GM18951 (cell line): ENCODE results near the gene HMGB2.

Source experiments
- POLR2A ChIP-seq: IDR thresholded peaks from 4 replicates; pipeline ENCODE4 v1.6.1; 2011; ENCODE audit warnings: mild to moderate bottlenecking; ENCODE audit not compliant: insufficient read length, insufficient read depth; ENCODE audit errors: extremely low read depth
- in situ Hi-C: fragments of 300-500 bp; cut with MboI; formaldehyde crosslinking; loops from one replicate; pipeline ENCODE4 v1.12.0; 2022; ENCODE audit warnings: low sequenced_read_pairs, mixed read lengths, inconsistent platforms; ENCODE audit not compliant: unreplicated experiment

HMGB2 gene

DNA sequence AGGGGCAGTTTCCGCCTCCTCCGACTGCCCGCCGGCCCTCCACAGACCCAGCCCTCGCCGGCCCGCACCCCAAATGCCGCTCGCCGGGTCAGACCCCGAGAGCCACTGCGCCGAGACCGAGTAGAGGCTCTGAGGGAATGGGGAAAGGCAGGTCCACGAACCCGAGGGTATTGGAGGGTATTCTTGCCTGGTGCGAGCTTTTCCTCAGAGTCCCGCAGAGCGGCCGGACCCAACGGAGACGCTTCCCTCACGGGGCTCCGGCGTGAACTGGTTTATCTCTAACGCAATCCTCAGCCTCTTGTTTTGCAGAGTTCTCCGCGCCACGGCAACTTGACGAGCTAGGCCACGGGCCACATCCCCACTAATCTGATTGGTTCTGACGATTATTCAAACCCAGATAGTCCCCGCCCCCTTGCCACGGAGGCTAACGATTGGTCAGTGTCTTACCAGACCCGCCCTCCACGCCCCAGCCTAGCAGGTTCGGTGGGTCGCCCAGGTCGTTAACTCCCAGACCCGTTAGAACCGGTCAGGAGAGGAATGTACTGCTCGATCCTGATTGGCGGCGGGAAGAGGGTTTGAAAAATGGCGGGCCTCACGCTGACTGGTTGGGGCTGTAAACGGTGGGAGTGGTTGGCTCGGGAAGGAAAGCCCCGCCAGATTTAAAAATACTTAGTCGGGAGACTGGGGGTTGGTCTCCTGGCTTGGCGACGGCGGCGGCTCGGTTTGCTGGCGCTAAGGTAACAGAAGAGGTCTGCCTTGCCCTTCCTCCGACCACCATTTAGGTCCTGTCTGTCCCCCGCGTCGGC is at the start of gene HMGB2:
Gene HMGB2 (minus strand): TSS at position 274 of the 806 bp plus-strand sequence. CDS start 709 bp downstream, outside the sequence.
- in situ Hi-C loops: no loop called here

DNA sequence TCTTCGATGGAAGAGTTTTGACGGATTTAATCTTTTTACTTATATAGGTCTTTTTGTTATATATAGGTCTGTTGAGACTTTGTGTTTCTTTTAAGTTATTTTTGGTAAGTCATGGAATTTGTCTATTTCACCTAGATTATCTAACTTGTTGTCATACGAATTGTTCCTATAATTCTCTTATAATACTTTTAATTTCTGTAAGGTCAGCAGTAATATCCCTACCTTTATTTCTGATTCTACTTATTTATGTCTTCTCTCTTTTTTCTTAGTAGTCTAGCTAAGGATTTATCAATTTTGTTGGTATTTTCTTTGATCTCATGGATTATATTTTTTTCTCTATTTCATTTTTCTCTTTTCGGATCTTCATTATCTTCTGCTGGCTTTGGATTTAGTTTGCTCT is 48.2 kb upstream of the HMGB2 start:
- no peak for TF ChIP-seq POLR2A
- in situ Hi-C loops: no loop called here

More for the DNA sequence above, at the start of gene HMGB2:
- TF ChIP-seq POLR2A: peak; percentile 98

DNA sequence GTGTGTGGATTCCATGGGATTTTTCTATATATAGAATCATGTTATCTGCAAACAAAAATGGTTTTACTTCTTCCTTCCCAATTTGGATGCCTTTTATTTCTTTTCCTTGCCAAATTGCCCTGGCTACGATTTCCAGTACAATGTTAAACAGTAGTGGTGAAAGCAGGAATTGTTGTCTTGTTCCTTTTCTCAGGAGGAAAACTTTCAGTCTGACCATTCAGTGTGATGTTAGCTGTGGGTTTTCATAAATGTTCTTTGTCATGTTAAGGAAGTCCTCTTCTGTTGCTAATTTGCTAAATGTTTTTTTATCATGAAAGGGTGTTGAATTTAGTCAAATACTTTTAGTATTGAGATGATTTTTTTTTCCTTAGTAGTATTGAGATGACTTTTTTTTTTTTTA is 47.5 kb upstream of the HMGB2 start:
- in situ Hi-C loops: no loop called here
- no peak for TF ChIP-seq POLR2A

- no peak for TF ChIP-seq POLR2A
- in situ Hi-C loops: no loop called here
Observed at GRCh38 chr4:173380987-173381386, 46.8 kb upstream of the HMGB2 start.

GRCh38 chr4:173379929-173380328 is 45.8 kb upstream of the HMGB2 start:
- in situ Hi-C loops: no loop called here
- no peak for TF ChIP-seq POLR2A

DNA sequence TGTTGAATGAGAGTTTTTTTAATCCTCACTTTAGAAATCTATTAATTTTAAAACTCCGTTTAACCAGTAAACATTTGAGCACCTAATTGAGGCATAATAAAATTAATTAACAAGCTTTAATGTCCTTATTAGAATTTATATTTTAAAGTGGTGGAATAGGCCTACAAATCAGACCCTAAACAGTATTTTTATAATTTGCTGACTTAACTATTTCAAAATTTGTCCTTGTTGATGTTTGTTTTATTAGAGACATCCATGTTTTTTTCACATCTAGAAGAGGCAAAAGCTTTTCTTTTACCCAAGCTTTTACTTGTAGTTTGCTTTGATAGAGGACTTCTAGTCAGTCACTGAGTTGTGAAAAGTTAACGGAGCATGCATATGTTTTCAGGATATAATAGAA is 40.4 kb upstream of the HMGB2 start:
- TF ChIP-seq POLR2A: no peak
- in situ Hi-C loops: no loop called here

- in situ Hi-C loops: no loop called here
- TF ChIP-seq POLR2A: peak; percentile 40
Observed at GRCh38 chr4:173371292-173372192, 37.4 kb upstream of the HMGB2 start.

DNA sequence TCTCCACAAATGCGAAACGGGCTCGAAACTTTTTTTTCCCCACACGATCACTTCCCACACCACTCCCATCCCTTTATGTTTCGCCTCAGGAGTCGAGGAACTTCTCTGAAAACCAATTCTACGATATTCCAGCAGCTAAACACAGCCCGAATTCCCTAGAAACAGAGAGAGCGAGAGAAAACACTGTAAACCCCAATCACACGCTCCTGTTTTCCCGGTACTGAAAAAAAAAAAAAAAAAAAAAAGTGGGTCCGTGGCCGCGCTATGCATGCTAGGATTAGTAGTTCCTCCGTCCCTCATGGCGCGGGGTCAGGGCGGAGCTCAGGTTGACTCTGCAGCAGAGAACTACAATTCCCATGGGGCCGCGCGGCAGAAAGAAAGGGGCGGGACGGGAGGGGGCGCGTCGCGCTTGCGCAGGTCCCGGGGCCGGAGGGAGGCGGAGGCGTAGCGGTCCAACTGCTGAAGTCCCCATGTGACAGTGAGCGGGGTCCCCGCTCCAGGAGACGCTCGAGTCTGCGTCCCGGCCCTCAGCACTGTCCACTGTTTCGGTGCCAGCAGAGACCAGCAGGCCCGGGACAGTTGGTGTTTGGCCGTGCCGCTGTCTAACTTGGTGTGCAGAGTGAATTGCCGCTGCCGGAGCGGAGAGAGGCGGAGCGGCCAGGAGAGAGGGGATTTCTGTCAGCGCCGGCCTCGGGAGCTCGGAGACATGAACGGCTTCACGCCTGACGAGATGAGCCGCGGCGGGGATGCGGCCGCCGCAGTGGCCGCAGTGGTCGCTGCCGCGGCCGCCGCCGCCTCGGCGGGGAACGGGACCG is 36.5 kb upstream of the HMGB2 start, which contains the start of gene SAP30:
Gene SAP30 (plus strand): TSS at position 478 of the 815 bp plus-strand sequence. CDS start 229 bp downstream, at position 707.
- peak; percentile 99 for TF ChIP-seq POLR2A
- in situ Hi-C loops: no loop called here

- in situ Hi-C loops: no loop called here
Observed at GRCh38 chr4:173370130-173370476, 35.9 kb upstream of the HMGB2 start.

GRCh38 chr4:173367946-173368345 is 33.8 kb upstream of the HMGB2 start:
- in situ Hi-C loops: no loop called here
- no peak for TF ChIP-seq POLR2A

More at GRCh38 chr4:173370130-173370476, 35.9 kb upstream of the HMGB2 start:
- no peak for TF ChIP-seq POLR2A

DNA sequence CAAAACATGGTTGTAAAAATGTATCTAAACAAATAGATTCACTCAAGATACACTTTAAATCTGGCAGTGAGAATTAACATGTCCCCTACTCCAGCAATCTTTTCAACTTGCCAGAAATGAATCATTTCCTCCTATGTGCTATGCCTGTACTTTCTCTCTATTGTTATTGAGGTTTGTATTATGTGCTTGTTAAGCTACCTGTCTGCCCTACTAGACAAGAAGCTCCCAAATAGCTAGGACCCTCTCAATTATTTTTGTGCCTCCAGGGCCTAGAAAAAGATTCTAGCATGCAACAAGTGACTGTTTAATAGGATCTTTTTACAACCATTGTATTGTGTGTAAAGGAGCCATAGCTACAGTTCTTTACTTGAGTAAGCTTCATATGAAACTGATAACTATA is 33.1 kb upstream of the HMGB2 start:
- TF ChIP-seq POLR2A: no peak
- in situ Hi-C loops: no loop called here

- in situ Hi-C loops: no loop called here
- TF ChIP-seq POLR2A: no peak
Observed at GRCh38 chr4:173365359-173365996, 31.3 kb upstream of the HMGB2 start.
